GM12801 (cell line): ENCODE data around the gene RGS11.

Experiments used
- TF ChIP-seq, protein P1 (sequence below): IDR thresholded peaks from one replicate; pipeline ENCODE4 v1.5.1; 2011; ENCODE audit warnings: control low read depth; ENCODE audit not compliant: insufficient read length; ENCODE audit errors: extremely low read depth

RGS11 gene

DNA sequence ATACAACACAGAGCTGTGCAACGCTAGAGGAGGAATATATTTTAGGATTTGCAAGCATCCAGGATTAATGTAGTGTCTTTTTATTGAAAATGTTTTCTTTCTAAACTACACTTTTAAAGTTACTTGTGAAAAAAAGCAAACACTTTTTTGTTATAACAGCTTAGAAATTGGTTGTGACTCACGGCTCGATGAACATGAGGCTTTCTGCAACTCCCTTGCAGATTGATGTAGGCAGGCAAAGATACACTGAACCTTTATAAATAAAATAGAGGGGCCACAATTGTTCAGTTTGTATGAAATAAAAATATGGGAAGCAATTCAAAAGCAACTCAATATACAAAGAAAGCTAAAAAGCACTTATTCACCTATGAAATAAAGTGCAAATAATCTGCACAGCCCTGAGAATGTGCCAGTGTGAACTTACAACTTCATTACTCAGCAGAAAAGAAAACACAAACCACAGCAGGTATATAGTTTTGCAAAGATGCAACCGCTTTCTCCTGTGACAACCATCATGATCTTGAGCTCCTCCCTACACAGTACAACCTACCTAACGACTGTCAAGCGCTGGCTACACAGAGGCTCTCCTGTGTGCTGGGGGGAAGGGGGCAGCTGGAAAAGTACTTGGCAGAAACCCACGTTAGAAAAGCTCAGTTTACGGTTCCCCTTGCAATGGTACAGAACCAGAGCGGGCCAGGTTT is 47.4 kb downstream of the RGS11 start:
- TF ChIP-seq, protein P1, sequence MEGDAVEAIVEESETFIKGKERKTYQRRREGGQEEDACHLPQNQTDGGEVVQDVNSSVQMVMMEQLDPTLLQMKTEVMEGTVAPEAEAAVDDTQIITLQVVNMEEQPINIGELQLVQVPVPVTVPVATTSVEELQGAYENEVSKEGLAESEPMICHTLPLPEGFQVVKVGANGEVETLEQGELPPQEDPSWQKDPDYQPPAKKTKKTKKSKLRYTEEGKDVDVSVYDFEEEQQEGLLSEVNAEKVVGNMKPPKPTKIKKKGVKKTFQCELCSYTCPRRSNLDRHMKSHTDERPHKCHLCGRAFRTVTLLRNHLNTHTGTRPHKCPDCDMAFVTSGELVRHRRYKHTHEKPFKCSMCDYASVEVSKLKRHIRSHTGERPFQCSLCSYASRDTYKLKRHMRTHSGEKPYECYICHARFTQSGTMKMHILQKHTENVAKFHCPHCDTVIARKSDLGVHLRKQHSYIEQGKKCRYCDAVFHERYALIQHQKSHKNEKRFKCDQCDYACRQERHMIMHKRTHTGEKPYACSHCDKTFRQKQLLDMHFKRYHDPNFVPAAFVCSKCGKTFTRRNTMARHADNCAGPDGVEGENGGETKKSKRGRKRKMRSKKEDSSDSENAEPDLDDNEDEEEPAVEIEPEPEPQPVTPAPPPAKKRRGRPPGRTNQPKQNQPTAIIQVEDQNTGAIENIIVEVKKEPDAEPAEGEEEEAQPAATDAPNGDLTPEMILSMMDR: no peak

DNA sequence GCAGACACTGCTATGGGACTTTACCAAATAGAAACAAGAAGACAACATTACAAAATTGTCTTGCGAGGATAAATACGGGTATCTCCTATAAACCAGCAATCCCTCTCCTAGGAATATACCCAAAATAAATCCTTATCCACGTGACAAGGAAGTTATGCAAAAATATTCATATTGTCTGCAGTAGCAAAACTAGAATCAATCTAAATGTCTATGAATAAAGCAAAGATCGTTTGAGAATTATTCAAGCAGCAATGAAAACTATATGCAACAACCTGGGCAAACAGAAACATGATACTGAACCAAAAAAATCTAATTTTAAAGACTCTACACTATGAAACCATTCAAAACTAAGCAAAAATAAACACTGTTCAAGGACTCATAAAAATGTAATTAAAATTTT is 55.7 kb downstream of the RGS11 start:
- TF ChIP-seq, protein P1: no peak
